IMR-90 (cell line): ENCODE measurements around the gene KLF11. TPM values are rescaled to one million over a fixed set of nuclear protein-coding genes. Genes with fewer than 3 reads are reported as not detected.

ENCODE experiments used
- ATAC-seq: fragments of 200-7000 bp; cut with Tn5 transposase; 2 replicates; pipeline ENCODE4 v1.9.1; 2020; ENCODE audit warnings: low read depth, mild to moderate bottlenecking, moderate library complexity
- BruUV-seq: library from RNA; stranded (reverse); fragments of 400-500 nt; replicated peaks from 2 replicates; lab custom pipeline; 2021; lab: Mats Ljungman, UMichigan
- CTCF ChIA-PET: fragments of 300-600 bp; formaldehyde crosslinking; extraction: SDS; loops from one replicate; lab custom pipeline; 2021; ENCODE audit warnings: antibody characterized with exemption; lab: Yijun Ruan, JAX
- POLR2A ChIA-PET: fragments of 300-600 bp; sonication (Branson Sonifier 250); formaldehyde crosslinking; loops from one replicate; lab custom pipeline; 2022; ENCODE audit warnings: antibody characterized with exemption; ENCODE audit not compliant: unreplicated experiment; lab: Charles Lee
- DNase-seq: peaks from one replicate; pipeline ENCODE4 v3.0.0; 2013
- H2AFZ ChIP-seq: replicated peaks from 2 replicates; pipeline ENCODE3; 2013; ENCODE audit warnings: low read length, mild to moderate bottlenecking; ENCODE audit not compliant: poor library complexity
- H2AK5ac ChIP-seq: 2 replicates; pipeline ENCODE4 v1.6.1; 2013; ENCODE audit warnings: low read depth, low read length, inconsistent platforms
- H2AK9ac ChIP-seq: replicated peaks from 2 replicates; pipeline ENCODE3; 2013; ENCODE audit warnings: mild to moderate bottlenecking, low read depth, low read length, moderate library complexity; ENCODE audit not compliant: poor library complexity
- H2BK120ac ChIP-seq: 2 replicates; pipeline ENCODE4 v1.6.1; 2013; ENCODE audit warnings: low read depth, low read length, inconsistent platforms
- H2BK15ac ChIP-seq: 3 replicates; pipeline ENCODE4 v1.6.1; 2013; ENCODE audit warnings: low read depth, low read length, inconsistent platforms
- H2BK20ac ChIP-seq: 2 replicates; pipeline ENCODE4 v1.6.1; 2013; ENCODE audit warnings: low read depth, mild to moderate bottlenecking, inconsistent platforms, low read length, moderate library complexity
- H2BK5ac ChIP-seq: 2 replicates; pipeline ENCODE4 v1.6.1; 2013; ENCODE audit warnings: mild to moderate bottlenecking, low read depth, low read length, inconsistent platforms; ENCODE audit not compliant: poor library complexity, severe bottlenecking
- H3K14ac ChIP-seq: replicated peaks from 2 replicates; pipeline ENCODE4 v1.6.1; 2013; ENCODE audit warnings: low read depth, low read length, inconsistent platforms
- H3K18ac ChIP-seq: 2 replicates; pipeline ENCODE4 v1.6.1; 2013; ENCODE audit warnings: low read depth, low read length, control low read depth
- H3K23ac ChIP-seq: 2 replicates; pipeline ENCODE4 v1.6.1; 2013; ENCODE audit warnings: low read depth, low read length, inconsistent platforms
- H3K27ac ChIP-seq: 2 replicates; pipeline ENCODE4 v1.5.1; 2013; ENCODE audit warnings: mild to moderate bottlenecking, control low read depth, low read length; ENCODE audit not compliant: insufficient read depth
- H3K27me3 ChIP-seq: 2 replicates; pipeline ENCODE4 v1.6.1; 2013; ENCODE audit warnings: low read length; ENCODE audit not compliant: control insufficient read depth, insufficient read depth
- H3K36me3 ChIP-seq: 2 replicates; pipeline ENCODE4 v1.6.1; 2013; ENCODE audit warnings: low read length, mixed read lengths; ENCODE audit not compliant: control insufficient read depth, insufficient read depth
- H3K4ac ChIP-seq: 2 replicates; pipeline ENCODE4 v1.6.1; 2013; ENCODE audit warnings: low read depth, low read length, inconsistent platforms
- H3K4me1 ChIP-seq: 2 replicates; pipeline ENCODE4 v1.6.1; 2013; ENCODE audit warnings: low read length, mixed read lengths; ENCODE audit not compliant: control insufficient read depth, insufficient read depth
- H3K4me2 ChIP-seq: 2 replicates; pipeline ENCODE4 v1.6.1; 2013; ENCODE audit warnings: low read depth, mild to moderate bottlenecking, control low read depth, low read length, moderate library complexity
- H3K4me3 ChIP-seq: 2 replicates; pipeline ENCODE4 v1.5.1; 2013; ENCODE audit warnings: low read depth, mild to moderate bottlenecking, control low read depth, low read length, moderate library complexity; ENCODE audit not compliant: insufficient read depth
- H3K56ac ChIP-seq: 2 replicates; pipeline ENCODE4 v1.6.1; 2013; ENCODE audit warnings: low read length, inconsistent platforms; ENCODE audit not compliant: insufficient read depth; ENCODE audit errors: extremely low read depth
- H3K79me1 ChIP-seq, 2 experiments: 2 replicates each; pipeline ENCODE4 v1.6.1; 2013; ENCODE audit warnings: low read length in 2 of 2, inconsistent platforms in 1 of 2, low read depth in 1 of 2
- H3K9ac ChIP-seq: 2 replicates; pipeline ENCODE4 v1.6.1; 2013; ENCODE audit warnings: low read depth, low read length, control low read depth
- H3K9me1 ChIP-seq: 2 replicates; pipeline ENCODE4 v1.6.1; 2013; ENCODE audit warnings: low read length, inconsistent platforms; ENCODE audit not compliant: insufficient read depth
- H3K9me3 ChIP-seq: 2 replicates; pipeline ENCODE4 v1.6.1; 2013; ENCODE audit warnings: low read length; ENCODE audit not compliant: control insufficient read depth, insufficient read depth
- H4K20me1 ChIP-seq: 2 replicates; pipeline ENCODE4 v1.6.1; 2013; ENCODE audit warnings: low read length, inconsistent platforms; ENCODE audit not compliant: insufficient read depth
- H4K5ac ChIP-seq: 2 replicates; pipeline ENCODE4 v1.6.1; 2013; ENCODE audit warnings: mild to moderate bottlenecking, low read depth, low read length, control low read depth
- H4K8ac ChIP-seq, 2 experiments: 2 replicates each; pipeline ENCODE4 v1.6.1; 2013; ENCODE audit warnings: low read depth in 2 of 2, low read length in 2 of 2, control low read depth in 1 of 2, inconsistent platforms in 1 of 2
- H4K91ac ChIP-seq: 2 replicates; pipeline ENCODE4 v1.6.1; 2013; ENCODE audit warnings: low read depth, low read length, inconsistent platforms; ENCODE audit not compliant: insufficient read depth
- BHLHE40 ChIP-seq: fragments of 150-350 bp; IDR thresholded peaks from 2 replicates; pipeline ENCODE4 v1.6.1; 2016; ENCODE audit warnings: mild to moderate bottlenecking, low read depth, low read length
- CEBPB ChIP-seq: IDR thresholded peaks from 2 replicates; pipeline ENCODE4 v1.6.1; 2012; ENCODE audit warnings: low read depth, low read length, improper control_type of control experiment
- CHD1 ChIP-seq: IDR thresholded peaks from 2 replicates; pipeline ENCODE4 v1.6.1; 2012; ENCODE audit warnings: low read depth, low read length, improper control_type of control experiment
- MAZ ChIP-seq: IDR thresholded peaks from 2 replicates; pipeline ENCODE4 v1.6.1; 2012; ENCODE audit warnings: low read depth, mild to moderate bottlenecking, low read length, improper control_type of control experiment, moderate library complexity, borderline replicate concordance
- MXI1 ChIP-seq: IDR thresholded peaks from 2 replicates; pipeline ENCODE4 v1.6.1; 2012; ENCODE audit warnings: low read depth, mild to moderate bottlenecking, low read length, moderate library complexity, borderline replicate concordance
- NFE2L2 ChIP-seq: fragments of 150-350 bp; IDR thresholded peaks from 2 replicates; pipeline ENCODE4 v1.6.1; 2016; ENCODE audit warnings: low read depth, mild to moderate bottlenecking, low read length
- POLR2A ChIP-seq: IDR thresholded peaks from 2 replicates; pipeline ENCODE4 v1.6.1; 2012; ENCODE audit warnings: mild to moderate bottlenecking, low read depth, low read length
- RAD21 ChIP-seq: IDR thresholded peaks from 2 replicates; pipeline ENCODE4 v1.6.1; 2012; ENCODE audit warnings: low read length, improper control_type of control experiment
- RCOR1 ChIP-seq: IDR thresholded peaks from 2 replicates; pipeline ENCODE4 v1.6.1; 2012; ENCODE audit warnings: mild to moderate bottlenecking, low read length, improper control_type of control experiment; ENCODE audit not compliant: insufficient replicate concordance
- WGBS, 2 experiments: methylation state at CpG; one replicate each; pipeline versions ENCODE4 v1.1.5 to v1.1.7; 2013; ENCODE audit warnings: missing lambda C conversion rate in 2 of 2; ENCODE audit not compliant: insufficient read length in 1 of 2; ENCODE audit errors: extremely low coverage in 2 of 2; 5-methylcytosine and 5-hydroxymethylcytosine counted together
- dilution Hi-C: fragments of 300-500 bp; cut with HindIII; formaldehyde crosslinking; loops from one replicate; pipeline ENCODE4 v1.14.3; 2018; ENCODE audit warnings: low sequenced_read_pairs; ENCODE audit not compliant: unreplicated experiment
- in situ Hi-C: fragments of 300-500 bp; cut with MboI; formaldehyde crosslinking; loops from 3 replicates; pipeline ENCODE4 v1.14.3; 2019; ENCODE audit warnings: low sequenced_read_pairs, inconsistent platforms, mixed read lengths
- intact Hi-C: fragments of 100-400 bp; cut with micrococcal nuclease; formaldehyde crosslinking; loops from 2 replicates; pipeline ENCODE4 v1.10.0; 2022
- polyA plus RNA-seq, 3 experiments: library from polyadenylated mRNA; depleted of rRNA; stranded (reverse); fragments of >200 nt; gene quantifications; 2 replicates each; pipeline ENCODE4 v1.2.3, GENCODE V29; 2012; ENCODE audit warnings: low replicate concordance in 1 of 3
- total RNA-seq: library from RNA; depleted of rRNA; stranded (reverse); fragments of >200 nt; gene quantifications from 2 replicates; pipeline ENCODE4 v1.2.3, GENCODE V29; 2012
- TF ChIP-seq, protein P1 (sequence below): conservative IDR thresholded peaks from 2 replicates; pipeline ENCODE4 v1.5.1; 2012; ENCODE audit warnings: mild to moderate bottlenecking, low read depth, low read length, improper control_type of control experiment
- TF ChIP-seq, protein P2 (sequence below): fragments of 150-350 bp; IDR thresholded peaks from 2 replicates; pipeline ENCODE4 v1.6.1; 2016; ENCODE audit warnings: low read depth, mild to moderate bottlenecking, low read length, moderate library complexity, borderline replicate concordance
- TF ChIP-seq, protein P3 (sequence below): fragments of 150-350 bp; IDR thresholded peaks from 2 replicates; pipeline ENCODE4 v1.6.1; 2017; ENCODE audit warnings: mild to moderate bottlenecking, antibody characterized with exemption, low read length, low read depth

The KLF11 gene
- total and polyA plus RNA-seq, 2 of the 4 experiments (the other 2 are of a cell fraction): 2.0 to 2.4 TPM

DNA sequence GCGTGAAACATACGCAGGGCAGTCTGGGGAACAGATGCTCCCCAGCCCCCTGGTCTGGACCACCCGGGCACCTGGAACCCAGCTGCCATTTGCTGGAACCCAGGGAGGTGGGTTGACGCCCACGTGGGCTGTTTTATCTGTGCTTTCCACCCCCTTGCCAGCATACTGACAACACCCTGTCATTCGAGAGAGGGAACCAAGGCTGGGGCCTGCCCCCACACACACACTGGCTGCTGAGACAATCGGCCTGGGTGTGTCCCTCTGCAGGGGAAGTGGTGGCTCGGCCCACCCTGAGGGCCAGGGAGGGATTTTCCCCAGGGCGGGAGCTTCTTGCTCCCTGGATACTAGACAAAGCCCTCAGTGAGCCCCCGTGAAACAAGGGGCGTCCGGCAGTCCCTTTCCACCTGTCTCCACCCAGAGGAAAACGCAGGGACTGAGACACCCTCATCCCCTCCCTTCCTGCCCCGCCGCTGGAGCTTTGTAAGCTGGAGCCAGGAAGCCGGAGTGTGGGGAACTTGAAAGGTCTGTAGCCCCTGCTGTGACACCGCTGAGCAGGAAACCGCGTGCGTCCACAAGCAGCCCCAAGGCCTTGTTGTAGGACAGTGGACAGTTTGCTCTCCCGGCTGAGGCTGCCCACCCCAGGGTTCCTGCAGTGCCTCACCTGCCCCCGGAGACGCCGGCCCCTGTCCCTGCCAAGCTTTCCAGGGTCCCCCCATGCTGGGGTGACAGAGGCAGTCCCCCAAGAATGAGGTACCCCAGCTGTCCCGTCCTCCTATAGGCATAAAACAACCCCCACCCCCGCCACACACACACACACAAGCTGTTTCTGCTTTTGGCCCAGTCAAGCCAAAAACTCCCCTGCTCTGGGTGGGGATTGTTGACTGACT lies 14.1 kb upstream of the KLF11 start (continued):
- TF ChIP-seq CHD1: no peak
- no peak for TF ChIP-seq RAD21

DNA sequence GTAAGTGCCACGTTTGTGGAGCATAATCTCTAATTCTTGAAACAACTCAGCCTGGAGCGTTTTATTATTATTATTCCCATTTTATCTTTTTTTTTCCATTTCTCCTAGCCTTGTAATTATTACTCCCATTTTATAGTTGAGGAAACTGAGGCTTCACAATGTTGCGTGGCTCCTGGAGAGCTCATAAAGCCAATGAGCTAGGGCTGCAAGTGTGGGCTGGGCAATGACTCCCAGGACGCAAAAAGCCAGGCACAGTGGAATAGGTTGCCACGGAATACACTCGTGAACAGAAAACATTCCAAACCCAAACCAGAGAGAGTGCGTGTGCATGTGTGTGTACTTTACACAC lies 13.5 kb upstream of the KLF11 start:
- no peak overlapping the region for H2BK120ac ChIP-seq
- intact Hi-C loops: no loop called here
- no peak overlapping the region for H2BK20ac ChIP-seq
- ATAC-seq: no peak
- no peak overlapping the region for H3K23ac ChIP-seq
- no peak overlapping the region for H4K91ac ChIP-seq
- H2BK15ac ChIP-seq: no peak overlapping the region
- H3K4me3 ChIP-seq: no peak overlapping the region
- H2AFZ ChIP-seq: peak overlapping the region; percentile 33
- no peak for DNase-seq
- H3K18ac ChIP-seq: no peak overlapping the region
- H4K8ac ChIP-seq: no peak overlapping the region
- H3K56ac ChIP-seq: no peak overlapping the region
- dilution Hi-C loops: no loop called here
- no peaks in the 10 kb centered on the region for H3K79me1 ChIP-seq
- no peaks in the 10 kb centered on the region for H4K20me1 ChIP-seq
- H3K27me3 ChIP-seq: no peaks in the 10 kb centered on the region
- H2BK5ac ChIP-seq: no peak overlapping the region
- ChIA-PET POLR2A (no interaction called here), CTCF (no interaction called here)
- in situ Hi-C loops: no loop called here
- H3K9me3 ChIP-seq: peaks cover 2% of the 10 kb centered on the region; the same call in 1 of the 2 replicates
- no peak overlapping the region for H4K5ac ChIP-seq
- BruUV-seq: no TSS peak
- no peak overlapping the region for H3K27ac ChIP-seq
- no peaks in the 10 kb centered on the region for H3K36me3 ChIP-seq
- no peak overlapping the region for H2AK5ac ChIP-seq
- H3K4me1 ChIP-seq: no peaks in the 10 kb centered on the region; the same call in 1 of the 2 replicates
- H3K9ac ChIP-seq: no peak overlapping the region
- H3K9me1 ChIP-seq: no peaks in the 10 kb centered on the region; the same call in 1 of the 2 replicates
- WGBS, 2 experiments: no CpG with 5 or more reads among the region's 7 CpGs
- no peak overlapping the region for H3K14ac ChIP-seq
- no peak overlapping the region for H2AK9ac ChIP-seq
- H3K4me2 ChIP-seq: no peak overlapping the region
- H3K4ac ChIP-seq: no peak overlapping the region
- TF ChIP-seq, protein P1, sequence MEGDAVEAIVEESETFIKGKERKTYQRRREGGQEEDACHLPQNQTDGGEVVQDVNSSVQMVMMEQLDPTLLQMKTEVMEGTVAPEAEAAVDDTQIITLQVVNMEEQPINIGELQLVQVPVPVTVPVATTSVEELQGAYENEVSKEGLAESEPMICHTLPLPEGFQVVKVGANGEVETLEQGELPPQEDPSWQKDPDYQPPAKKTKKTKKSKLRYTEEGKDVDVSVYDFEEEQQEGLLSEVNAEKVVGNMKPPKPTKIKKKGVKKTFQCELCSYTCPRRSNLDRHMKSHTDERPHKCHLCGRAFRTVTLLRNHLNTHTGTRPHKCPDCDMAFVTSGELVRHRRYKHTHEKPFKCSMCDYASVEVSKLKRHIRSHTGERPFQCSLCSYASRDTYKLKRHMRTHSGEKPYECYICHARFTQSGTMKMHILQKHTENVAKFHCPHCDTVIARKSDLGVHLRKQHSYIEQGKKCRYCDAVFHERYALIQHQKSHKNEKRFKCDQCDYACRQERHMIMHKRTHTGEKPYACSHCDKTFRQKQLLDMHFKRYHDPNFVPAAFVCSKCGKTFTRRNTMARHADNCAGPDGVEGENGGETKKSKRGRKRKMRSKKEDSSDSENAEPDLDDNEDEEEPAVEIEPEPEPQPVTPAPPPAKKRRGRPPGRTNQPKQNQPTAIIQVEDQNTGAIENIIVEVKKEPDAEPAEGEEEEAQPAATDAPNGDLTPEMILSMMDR: no peak
- TF ChIP-seq RCOR1: no peak
- no peak for TF ChIP-seq MAZ
- TF ChIP-seq CEBPB: no peak
- no peak for TF ChIP-seq BHLHE40
- no peak for TF ChIP-seq CHD1
- TF ChIP-seq, protein P2, sequence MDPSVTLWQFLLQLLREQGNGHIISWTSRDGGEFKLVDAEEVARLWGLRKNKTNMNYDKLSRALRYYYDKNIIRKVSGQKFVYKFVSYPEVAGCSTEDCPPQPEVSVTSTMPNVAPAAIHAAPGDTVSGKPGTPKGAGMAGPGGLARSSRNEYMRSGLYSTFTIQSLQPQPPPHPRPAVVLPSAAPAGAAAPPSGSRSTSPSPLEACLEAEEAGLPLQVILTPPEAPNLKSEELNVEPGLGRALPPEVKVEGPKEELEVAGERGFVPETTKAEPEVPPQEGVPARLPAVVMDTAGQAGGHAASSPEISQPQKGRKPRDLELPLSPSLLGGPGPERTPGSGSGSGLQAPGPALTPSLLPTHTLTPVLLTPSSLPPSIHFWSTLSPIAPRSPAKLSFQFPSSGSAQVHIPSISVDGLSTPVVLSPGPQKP: no peak
- no peak for TF ChIP-seq MXI1
- no peak for TF ChIP-seq NFE2L2
- TF ChIP-seq RAD21: no peak
- no peak for TF ChIP-seq POLR2A
- TF ChIP-seq, protein P3, sequence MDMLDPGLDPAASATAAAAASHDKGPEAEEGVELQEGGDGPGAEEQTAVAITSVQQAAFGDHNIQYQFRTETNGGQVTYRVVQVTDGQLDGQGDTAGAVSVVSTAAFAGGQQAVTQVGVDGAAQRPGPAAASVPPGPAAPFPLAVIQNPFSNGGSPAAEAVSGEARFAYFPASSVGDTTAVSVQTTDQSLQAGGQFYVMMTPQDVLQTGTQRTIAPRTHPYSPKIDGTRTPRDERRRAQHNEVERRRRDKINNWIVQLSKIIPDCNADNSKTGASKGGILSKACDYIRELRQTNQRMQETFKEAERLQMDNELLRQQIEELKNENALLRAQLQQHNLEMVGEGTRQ: no peak
